Activated gamma-delta T cell treated with anti-CD3 and anti-CD28 coated beads, Interleukin-2, amount 50 U/mL, for 16 hours (primary cell): ENCODE data around the gene NTRK3.

Source experiments
- DNase-seq: peaks from one replicate; pipeline ENCODE4 v3.0.0-alpha.2; 2020; ENCODE audit warnings: low read depth

The NTRK3 gene

DNA sequence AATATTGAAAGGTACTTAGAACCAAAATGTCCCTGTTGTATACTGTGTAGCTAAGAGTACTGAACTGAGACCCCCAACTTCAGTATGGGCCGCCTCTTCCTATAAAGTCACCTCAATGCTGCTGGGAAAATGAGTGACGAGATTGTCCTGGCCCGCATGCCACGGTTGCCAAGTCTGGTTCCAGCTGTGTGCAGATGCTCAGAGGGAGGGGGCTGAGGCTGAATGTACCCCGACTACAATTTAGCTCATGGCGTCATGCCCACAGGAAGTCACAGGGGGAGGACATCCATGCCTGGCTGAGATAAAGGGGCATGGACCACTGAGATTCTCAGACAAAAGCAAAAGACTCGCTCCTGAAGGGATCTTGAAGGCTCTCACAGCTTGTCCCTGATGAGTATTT is 271.1 kb downstream of the NTRK3 start:
- no peak for DNase-seq

DNA sequence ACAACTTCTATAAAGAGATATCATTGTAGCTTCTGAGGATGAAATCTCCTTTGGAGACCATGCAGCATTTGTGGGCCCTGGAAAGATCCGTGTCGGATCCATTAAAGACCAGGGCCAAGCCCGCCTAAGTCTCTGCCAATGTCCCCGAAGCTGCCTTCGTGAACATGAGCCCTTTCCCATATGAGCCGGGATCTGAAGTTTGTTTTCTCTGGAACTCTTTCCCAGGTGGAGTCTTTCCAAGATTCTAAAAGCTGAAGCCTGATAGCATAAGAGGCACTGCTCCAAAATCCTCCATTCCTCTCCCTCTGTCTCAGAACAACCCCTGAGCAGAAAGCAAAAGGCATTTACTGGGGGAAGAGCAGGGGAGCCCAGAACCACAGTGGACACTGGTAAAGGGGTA is 274.6 kb downstream of the NTRK3 start:
- no peak for DNase-seq

- no peak for DNase-seq
These were observed 278.6 kb downstream of the NTRK3 start for GRCh38 chr15:87977907-87978306.

- DNase-seq = no peak
These were observed 280.0 kb downstream of the NTRK3 start for GRCh38 chr15:87976552-87976951.

DNA sequence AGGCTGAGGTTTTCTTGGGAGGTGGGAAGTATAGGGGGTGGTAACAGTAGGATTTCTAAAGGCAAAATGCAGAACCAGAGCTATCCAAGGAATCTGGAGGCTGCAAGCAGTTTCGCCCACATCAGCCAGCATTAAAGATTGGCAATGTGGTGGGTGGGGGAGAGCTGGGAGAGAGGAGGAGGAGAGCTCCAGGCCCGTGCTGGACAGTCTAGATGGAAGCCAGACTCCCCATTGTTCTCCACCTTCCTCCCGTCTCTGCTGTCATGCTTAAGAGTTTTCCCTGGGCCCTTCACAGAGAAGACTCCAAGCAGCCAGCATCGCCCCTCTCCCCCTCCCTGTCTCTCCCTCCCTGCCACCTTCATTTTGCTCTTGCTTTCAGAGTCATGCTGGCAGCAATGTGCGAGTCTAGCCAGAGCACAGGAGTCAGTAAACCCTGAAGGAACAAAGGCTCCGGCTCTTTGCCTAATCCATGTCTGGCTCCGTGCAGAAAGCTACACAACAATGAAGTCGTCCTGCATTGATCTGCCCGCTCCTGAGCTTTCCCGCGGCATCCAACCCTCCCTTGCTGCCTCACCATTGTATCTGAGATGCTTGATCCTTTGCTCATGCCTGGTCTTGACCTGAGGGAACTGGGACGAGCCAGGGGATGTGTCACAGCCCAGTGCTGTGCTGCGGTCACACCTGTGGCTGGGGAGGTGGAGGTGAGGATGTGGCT is 282.9 kb downstream of the NTRK3 start:
- DNase-seq = no peak

DNA sequence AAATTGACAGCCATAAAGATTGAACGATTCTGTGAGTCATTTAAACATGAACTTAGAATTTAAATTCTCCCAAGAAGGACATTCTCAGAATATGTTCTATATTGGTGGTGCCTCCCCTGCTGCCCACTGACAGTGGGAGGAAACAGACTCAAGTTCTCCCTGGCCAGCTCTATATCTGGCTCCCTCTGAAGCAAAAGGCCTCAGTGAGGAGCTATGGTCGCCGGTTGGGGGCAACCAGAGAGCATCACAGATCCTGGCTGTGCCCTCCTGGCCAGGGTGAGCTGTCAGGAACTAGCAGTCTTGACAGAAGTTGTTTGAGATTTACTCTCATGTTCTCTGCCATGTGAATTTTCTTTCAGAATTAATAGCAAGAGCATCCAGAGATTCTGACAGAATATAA is 285.5 kb downstream of the NTRK3 start:
- DNase-seq = no peak

GRCh38 chr15:87967951-87968350 is 288.6 kb downstream of the NTRK3 start:
- no peak for DNase-seq

- DNase-seq = no peak
These were observed 291.2 kb downstream of the NTRK3 start for GRCh38 chr15:87965304-87965703.

GRCh38 chr15:87962428-87962827 is 294.1 kb downstream of the NTRK3 start:
- DNase-seq = no peak

DNA sequence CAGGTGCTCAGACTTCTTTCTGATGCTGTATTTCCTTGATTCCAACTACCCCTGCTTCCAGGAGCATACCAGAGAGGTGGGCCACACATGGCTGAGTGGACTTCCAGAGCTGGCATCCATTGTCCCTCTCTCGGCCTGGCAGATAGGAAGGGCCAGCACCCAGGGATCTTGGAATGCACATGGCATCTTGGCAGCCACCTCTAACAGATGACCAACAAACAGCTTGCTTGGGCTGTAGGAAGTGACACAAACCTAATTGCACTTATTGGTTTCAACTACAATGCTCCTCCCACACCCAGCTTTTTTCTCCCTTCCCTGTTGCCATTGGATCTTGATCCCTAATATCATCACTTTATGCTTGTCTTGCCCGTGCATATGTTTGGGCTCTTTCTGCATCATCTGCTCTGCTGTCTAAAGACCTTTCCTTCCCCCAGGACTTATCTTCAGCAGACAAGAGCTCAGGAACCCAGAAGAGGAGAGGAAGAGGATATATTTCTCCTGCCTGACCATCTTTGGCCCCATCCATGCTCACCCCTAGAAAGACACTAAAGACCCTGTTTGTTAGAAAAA is 294.6 kb downstream of the NTRK3 start:
- DNase-seq = no peak

DNA sequence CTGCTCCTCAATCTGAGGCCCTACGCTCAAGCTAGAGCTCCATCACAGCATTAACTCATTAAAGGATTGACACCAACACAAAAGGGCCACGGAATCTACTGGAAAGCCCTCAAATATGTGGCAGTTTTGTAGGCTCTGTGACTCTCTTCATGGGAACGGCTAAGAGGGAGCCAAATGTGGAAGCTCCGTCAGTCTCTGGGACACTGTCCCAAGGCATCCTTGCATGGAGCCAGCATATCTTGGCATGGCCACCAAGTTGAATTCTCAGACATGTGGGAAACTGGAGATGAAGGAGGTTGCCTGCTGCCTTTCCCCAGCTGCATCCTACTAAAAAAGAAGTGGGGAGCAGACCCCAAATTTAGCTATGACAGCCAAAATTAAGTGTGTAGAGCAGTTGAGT is 296.9 kb downstream of the NTRK3 start:
- no peak for DNase-seq

DNA sequence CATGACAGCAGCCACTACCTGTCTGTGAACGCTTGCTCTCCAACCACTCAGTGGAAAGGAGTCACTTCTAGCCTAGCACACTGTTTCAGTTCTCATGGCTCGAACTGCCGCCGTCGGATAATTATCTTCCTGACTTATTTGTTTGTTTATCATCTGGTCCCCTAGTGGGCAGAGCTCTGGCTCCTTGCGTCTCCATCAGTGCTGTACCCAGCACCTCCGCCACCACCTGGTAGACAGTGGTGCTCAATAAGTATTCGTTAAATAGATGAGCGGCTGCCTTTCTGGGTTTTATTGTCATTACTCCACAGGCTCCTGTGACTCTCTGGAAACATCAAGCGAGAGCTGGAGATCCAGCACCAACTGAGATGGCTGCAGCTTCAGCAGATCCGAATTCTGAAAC is 297.5 kb downstream of the NTRK3 start:
- no peak for DNase-seq

DNA sequence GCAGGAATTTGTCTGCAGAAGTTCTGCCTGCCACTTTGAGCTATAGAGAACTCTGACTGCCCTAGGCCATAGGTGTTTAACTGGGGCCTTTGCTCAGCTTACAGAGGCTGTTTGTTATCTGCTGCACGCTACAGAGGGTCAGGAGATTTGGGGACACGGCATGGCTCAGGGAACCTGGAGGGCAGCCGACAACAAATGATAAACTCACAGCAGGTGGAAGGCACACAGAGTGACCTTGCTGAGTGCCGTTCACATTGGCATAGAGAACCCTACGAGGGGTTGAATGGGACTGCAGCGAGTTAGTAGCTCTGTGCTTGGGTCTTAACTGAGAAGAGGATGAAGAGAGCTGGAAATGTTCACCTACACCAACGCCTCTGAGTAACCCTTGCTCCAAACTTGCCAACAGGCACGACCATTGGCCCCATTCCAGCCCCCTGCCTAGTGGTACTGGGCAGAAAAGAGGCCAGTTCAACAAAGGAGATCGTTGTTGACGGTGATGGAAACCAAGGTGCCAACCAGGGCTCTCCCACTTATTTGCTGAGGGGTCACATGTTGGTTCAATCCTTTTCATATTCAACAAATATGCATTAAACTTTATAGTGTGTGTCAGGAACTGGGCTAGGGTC is 301.1 kb downstream of the NTRK3 start:
- DNase-seq = no peak

- DNase-seq = no peak
These were observed 301.7 kb downstream of the NTRK3 start for GRCh38 chr15:87954793-87955192.

GRCh38 chr15:87952736-87953287 is 303.7 kb downstream of the NTRK3 start:
- DNase-seq = no peak

DNA sequence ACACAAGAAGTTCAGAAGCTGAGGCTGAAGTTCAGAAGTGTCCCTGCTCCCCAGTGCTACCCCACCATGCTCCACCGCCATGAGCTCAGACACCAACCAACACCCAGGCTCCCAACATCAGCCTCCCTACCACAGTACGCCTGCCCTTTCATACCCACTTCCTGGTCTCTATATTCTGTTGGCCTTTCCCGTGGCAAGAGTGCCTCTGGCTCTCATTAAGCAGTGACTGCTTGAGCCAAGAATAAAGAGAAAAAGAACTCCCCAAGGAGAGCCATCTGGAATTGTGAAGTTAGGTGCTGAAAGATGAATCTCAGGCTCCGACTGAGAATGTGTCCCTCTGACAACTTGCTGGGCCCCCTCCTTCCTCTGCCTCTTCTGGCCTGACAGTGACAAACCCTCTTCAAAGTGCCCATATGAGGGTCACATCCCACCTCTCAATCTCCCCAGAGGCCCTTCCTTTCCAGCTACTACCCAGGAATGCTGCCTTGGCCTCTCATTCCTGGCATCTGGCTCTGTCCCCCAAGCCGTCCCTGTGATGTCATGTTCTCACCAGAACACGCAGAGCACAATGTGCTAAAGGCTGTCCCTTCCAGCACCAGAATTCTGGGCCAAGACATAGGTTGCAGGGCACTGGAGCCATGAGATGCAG is 306.8 kb downstream of the NTRK3 start:
- no peak for DNase-seq

GRCh38 chr15:87949151-87949574 is 307.4 kb downstream of the NTRK3 start:
- DNase-seq = no peak

GRCh38 chr15:87947560-87947959 is 309.0 kb downstream of the NTRK3 start:
- no peak for DNase-seq

DNA sequence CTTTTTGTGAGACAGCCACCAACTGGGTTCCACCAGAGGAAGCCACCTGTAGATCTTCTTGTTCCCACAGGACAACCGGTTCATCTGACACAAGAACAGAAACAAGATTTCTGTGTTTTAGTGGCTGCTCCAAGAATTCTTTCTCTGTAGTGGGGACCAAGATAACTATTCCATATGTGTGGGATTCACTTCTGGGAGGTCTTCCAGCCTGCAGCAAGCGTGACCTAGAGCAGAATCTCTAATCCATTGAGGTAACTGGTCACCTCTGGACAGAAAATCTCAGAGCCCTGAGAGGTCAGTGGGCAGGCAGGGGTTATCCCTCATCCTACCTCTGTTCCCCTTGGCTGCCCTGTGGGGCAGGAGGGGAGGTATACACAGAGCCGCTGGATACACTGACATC is 311.3 kb downstream of the NTRK3 start:
- DNase-seq = no peak

- DNase-seq = no peak
These were observed 311.8 kb downstream of the NTRK3 start for GRCh38 chr15:87944691-87945090.

GRCh38 chr15:87944050-87944449 is 312.5 kb downstream of the NTRK3 start:
- no peak for DNase-seq

DNA sequence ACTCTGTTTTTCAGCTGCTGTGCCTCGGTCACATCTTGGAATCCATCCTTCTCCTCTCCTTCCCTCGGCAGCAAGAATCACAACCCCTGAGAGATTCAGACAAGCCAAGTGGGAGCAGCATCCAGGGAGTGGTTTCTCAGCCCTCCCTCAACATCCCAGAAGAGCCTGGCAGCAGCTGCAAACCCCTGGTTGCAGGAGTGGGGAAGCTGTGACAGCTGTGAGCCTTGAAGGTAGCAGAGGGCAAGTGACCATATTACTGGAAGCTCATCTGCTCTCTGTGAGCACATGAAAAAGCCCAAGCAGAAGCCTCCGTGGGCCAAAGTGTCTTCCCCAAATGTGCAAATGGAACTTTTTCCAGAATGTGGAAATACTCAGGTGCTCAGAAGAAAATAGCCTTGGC is 312.9 kb downstream of the NTRK3 start:
- DNase-seq = no peak

GRCh38 chr15:87942316-87942715 is 314.2 kb downstream of the NTRK3 start:
- no peak for DNase-seq
